Effector memory CD8-positive, alpha-beta T cell (primary cell): ENCODE results near the gene CAV2.

Source experiments
- ATAC-seq: fragments of 150-1000 bp; cut with Tn5 transposase; replicated peaks from 2 replicates; pipeline ENCODE4 v1.10.0; 2021; ENCODE audit warnings: mild to moderate bottlenecking, moderate library complexity
- DNase-seq, 3 experiments: peaks; one replicate each; pipeline ENCODE4 v3.0.0; 2021
- H3K27ac Mint-ChIP-seq, 2 donors: one replicate each; pipeline ENCODE4 v1.8.0; 2022; ENCODE audit warnings: mild to moderate bottlenecking in 2 of 2, mixed read lengths in 2 of 2, moderate library complexity in 2 of 2
- H3K27me3 Mint-ChIP-seq, 2 donors: one replicate each; pipeline ENCODE4 v1.8.0; 2022; ENCODE audit warnings: mixed read lengths in 2 of 2
- H3K36me3 Mint-ChIP-seq: one replicate; pipeline ENCODE4 v1.8.0; 2022; ENCODE audit warnings: mild to moderate bottlenecking, moderate library complexity, mixed read lengths; ENCODE audit not compliant: insufficient read depth
- H3K4me1 Mint-ChIP-seq, 2 donors: one replicate each; pipeline ENCODE4 v1.8.0; 2022; ENCODE audit warnings: low read depth in 2 of 2, mixed read lengths in 2 of 2
- H3K4me3 Mint-ChIP-seq, 2 donors: one replicate each; pipeline ENCODE4 v1.8.0; 2022; ENCODE audit warnings: mild to moderate bottlenecking in 2 of 2, mixed read lengths in 2 of 2, moderate library complexity in 2 of 2
- H3K9me3 Mint-ChIP-seq, 2 donors: one replicate each; pipeline ENCODE4 v1.8.0; 2022; ENCODE audit warnings: mixed read lengths in 2 of 2

The CAV2 gene

GRCh38 chr7:116548506-116548905, 49.0 kb downstream of the CAV2 start:
- ATAC-seq = no peak
- H3K27ac Mint-ChIP-seq = no peak overlapping the region
- no peaks in the 10 kb centered on the region for H3K9me3 Mint-ChIP-seq
- H3K4me3 Mint-ChIP-seq = no peak overlapping the region
- H3K36me3 Mint-ChIP-seq = no peaks in the 10 kb centered on the region
- peaks cover 15 to 35% of the 10 kb centered on the region in 2 donors for H3K27me3 Mint-ChIP-seq
- DNase-seq = no peak
- no peaks in the 10 kb centered on the region for H3K4me1 Mint-ChIP-seq

- no peak for ATAC-seq
- Mint-ChIP-seq H3K27me3 (peaks cover 19 to 39% of the 10 kb centered on the region in 2 donors), H3K4me1 (no peaks in the 10 kb centered on the region)
These were observed 49.8 kb downstream of the CAV2 start for GRCh38 chr7:116549370-116549769.

GRCh38 chr7:116551692-116552091, 52.2 kb downstream of the CAV2 start:
- H3K4me3 Mint-ChIP-seq = no peak overlapping the region
- no peak for DNase-seq
- no peak for ATAC-seq
- H3K27me3 Mint-ChIP-seq = peaks cover 20 to 41% of the 10 kb centered on the region in 2 donors
- no peak overlapping the region for H3K27ac Mint-ChIP-seq
- H3K36me3 Mint-ChIP-seq = no peaks in the 10 kb centered on the region
- no peaks in the 10 kb centered on the region for H3K9me3 Mint-ChIP-seq
- H3K4me1 Mint-ChIP-seq = no peaks in the 10 kb centered on the region

More at GRCh38 chr7:116549370-116549769, 49.8 kb downstream of the CAV2 start:
- Mint-ChIP-seq H3K9me3 (no peaks in the 10 kb centered on the region), H3K4me3 (no peak overlapping the region), H3K27ac (no peak overlapping the region), H3K36me3 (no peaks in the 10 kb centered on the region)
- no peak for DNase-seq

- DNase-seq = no peak
- Mint-ChIP-seq H3K9me3 (no peaks in the 10 kb centered on the region), H3K4me1 (no peaks in the 10 kb centered on the region), H3K36me3 (no peaks in the 10 kb centered on the region), H3K27me3 (peaks cover 23 to 44% of the 10 kb centered on the region in 2 donors), H3K4me3 (no peak overlapping the region), H3K27ac (no peak overlapping the region)
- no peak for ATAC-seq
These were observed 53.1 kb downstream of the CAV2 start for GRCh38 chr7:116552602-116553001.

GRCh38 chr7:116553168-116553964, 53.8 kb downstream of the CAV2 start:
- H3K27me3 Mint-ChIP-seq = peaks cover 30 to 44% of the 10 kb centered on the region in 2 donors
- DNase-seq = no peak
- no peak overlapping the region for H3K27ac Mint-ChIP-seq
- no peaks in the 10 kb centered on the region for H3K9me3 Mint-ChIP-seq
- H3K36me3 Mint-ChIP-seq = no peaks in the 10 kb centered on the region
- no peak overlapping the region for H3K4me3 Mint-ChIP-seq
- no peak for ATAC-seq
- H3K4me1 Mint-ChIP-seq = no peaks in the 10 kb centered on the region

GRCh38 chr7:116554436-116554835, 54.9 kb downstream of the CAV2 start:
- Mint-ChIP-seq H3K4me1 (no peaks in the 10 kb centered on the region), H3K9me3 (no peaks in the 10 kb centered on the region), H3K4me3 (no peak overlapping the region), H3K27ac (no peak overlapping the region), H3K27me3 (peaks cover 35 to 37% of the 10 kb centered on the region in 2 donors), H3K36me3 (no peaks in the 10 kb centered on the region)
- DNase-seq = no peak
- ATAC-seq = no peak

GRCh38 chr7:116554911-116555310, 55.4 kb downstream of the CAV2 start:
- peaks cover 35 to 42% of the 10 kb centered on the region in 2 donors for H3K27me3 Mint-ChIP-seq

GRCh38 chr7:116557066-116557585, 57.6 kb downstream of the CAV2 start:
- peaks cover 35 to 59% of the 10 kb centered on the region in 2 donors for H3K27me3 Mint-ChIP-seq
- no peaks in the 10 kb centered on the region for H3K36me3 Mint-ChIP-seq
- no peak for ATAC-seq
- no peak overlapping the region for H3K27ac Mint-ChIP-seq
- no peak overlapping the region for H3K4me3 Mint-ChIP-seq
- peaks cover 0 to 2% of the 10 kb centered on the region in 2 donors for H3K9me3 Mint-ChIP-seq
- no peak for DNase-seq
- H3K4me1 Mint-ChIP-seq = no peaks in the 10 kb centered on the region

More at GRCh38 chr7:116554911-116555310, 55.4 kb downstream of the CAV2 start:
- Mint-ChIP-seq H3K36me3 (no peaks in the 10 kb centered on the region), H3K27ac (no peak overlapping the region), H3K9me3 (no peaks in the 10 kb centered on the region), H3K4me1 (no peaks in the 10 kb centered on the region), H3K4me3 (no peak overlapping the region)
- no peak for DNase-seq
- no peak for ATAC-seq

GRCh38 chr7:116557901-116558300, 58.4 kb downstream of the CAV2 start:
- Mint-ChIP-seq H3K4me1 (peaks cover 0 to 3% of the 10 kb centered on the region in 2 donors), H3K9me3 (peaks cover 0 to 2% of the 10 kb centered on the region in 2 donors), H3K36me3 (no peaks in the 10 kb centered on the region), H3K4me3 (no peak overlapping the region), H3K27ac (no peak overlapping the region), H3K27me3 (peaks cover 35 to 66% of the 10 kb centered on the region in 2 donors)
- no peak for ATAC-seq
- no peak for DNase-seq
